SK-N-MC (cell line): ENCODE measurements around the gene FGD6.

Experiments
- EZH2 ChIP-seq: fragments of 200-600 bp; sonication (generic); IDR thresholded peaks from one replicate; pipeline ENCODE4 v1.6.1; 2017; ENCODE audit warnings: antibody characterized with exemption
- POLR2AphosphoS5 ChIP-seq: IDR thresholded peaks from 2 replicates; pipeline ENCODE4 v1.6.1; 2012; ENCODE audit warnings: mild to moderate bottlenecking, low read depth, low read length, borderline replicate concordance

DNA sequence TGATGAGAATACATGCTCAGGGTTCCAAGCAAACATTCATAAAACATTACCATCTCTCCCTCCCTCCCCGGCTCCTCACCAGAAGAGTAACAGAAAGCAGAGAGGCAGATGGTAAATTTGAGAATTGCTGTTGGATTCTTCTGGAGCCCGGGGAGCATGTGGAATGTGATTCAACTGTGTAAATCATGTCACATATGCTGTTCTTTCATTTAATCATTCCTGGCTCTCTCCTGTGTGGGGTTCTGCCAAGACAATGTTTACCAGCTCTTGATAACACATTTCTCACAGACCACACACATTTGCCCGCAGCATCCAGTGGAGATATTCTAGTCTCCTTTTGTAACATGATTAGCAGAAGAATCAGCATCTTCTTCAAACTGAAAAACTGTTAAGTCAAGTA is 120.4 kb downstream of the FGD6 start:
- TF ChIP-seq EZH2, result no peak
- no peak for TF ChIP-seq POLR2AphosphoS5
